ENCODE results near the gene SLF2. TPM values are rescaled to one million over a fixed set of nuclear protein-coding genes. Genes with fewer than 3 reads are reported as not detected.

SLF2 gene
- total RNA-seq, 1 donor from 2014 or later, result 20.3 TPM

- H3K9me3 Mint-ChIP-seq (ENCODE audit: unreplicated experiment), result no peaks in the 10 kb centered on the region
- Histone ChIP-seq H3K36me3 (ENCODE audit: insufficient read depth, low read length) (no peaks in the 10 kb centered on the region), H3K79me2 (ENCODE audit: insufficient read depth, low read length) (no peaks in the 10 kb centered on the region), H4K20me1 (ENCODE audit: insufficient read depth, low read length) (no peaks in the 10 kb centered on the region), H3K4me3 (ENCODE audit: insufficient read depth, low read depth, low read length) (no peak overlapping the region), H3K9ac (ENCODE audit: low read length) (no peak overlapping the region), H3K27me3 (ENCODE audit: insufficient read depth, low read length) (no peaks in the 10 kb centered on the region), H3K4me2 (ENCODE audit: low read length) (no peak overlapping the region), H3K9me3 (ENCODE audit: insufficient read depth, low read depth, low read length) (no peaks in the 10 kb centered on the region), H3K4me1 (ENCODE audit: insufficient read depth, low read length) (peaks cover 40% of the 10 kb centered on the region), H2AFZ (ENCODE audit: low read depth, low read length) (no peak overlapping the region), H3K27ac (ENCODE audit: low read depth, low read length) (no peak overlapping the region)
- no peak for DNase-seq (ENCODE audit: low read depth)
- H3K4me1 Mint-ChIP-seq (ENCODE audit: low read depth, unreplicated experiment), result peaks cover 18% of the 10 kb centered on the region
- no peak for TF ChIP-seq CTCF (IDR thresholded peaks at IDR 0.05; ENCODE audit: insufficient read depth, low read depth, low read length)
- H3K27me3 Mint-ChIP-seq (ENCODE audit: low read depth, unreplicated experiment), result peaks cover 52% of the 10 kb centered on the region
- H3K36me3 Mint-ChIP-seq (ENCODE audit: low read depth, unreplicated experiment), result no peaks in the 10 kb centered on the region
- H3K27ac Mint-ChIP-seq (ENCODE audit: unreplicated experiment), result no peak overlapping the region
- no peak for FAIRE-seq
- no peak overlapping the region for H3K4me3 Mint-ChIP-seq (ENCODE audit: unreplicated experiment)
Measured at GRCh38 chr10:100886521-100886920, 26.2 kb upstream of the SLF2 start.

DNA sequence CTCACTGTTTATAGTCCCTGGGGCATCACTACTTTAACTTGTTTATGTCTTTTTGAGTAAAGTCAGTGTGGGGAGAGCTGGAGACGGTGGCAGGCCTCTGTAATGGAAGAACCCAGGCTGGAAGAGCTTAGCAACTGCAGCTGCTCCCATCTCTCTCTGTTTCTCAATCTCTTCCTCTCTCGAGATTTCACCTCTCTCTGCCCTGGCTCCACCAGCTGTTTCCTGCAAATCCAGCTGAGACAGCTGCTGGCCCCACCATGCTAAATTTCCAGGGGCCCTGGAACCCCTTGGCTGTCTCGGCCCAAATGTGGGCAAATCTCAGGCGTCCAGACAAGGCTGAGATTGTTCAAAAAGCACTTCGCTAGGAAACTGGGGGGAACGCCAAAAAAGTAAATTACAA lies 25.8 kb upstream of the SLF2 start:
- Histone ChIP-seq H3K9me3 (ENCODE audit: insufficient read depth, low read depth, low read length) (no peaks in the 10 kb centered on the region), H3K27ac (ENCODE audit: low read depth, low read length) (no peak overlapping the region), H3K4me3 (ENCODE audit: insufficient read depth, low read depth, low read length) (no peak overlapping the region), H3K9ac (ENCODE audit: low read length) (no peak overlapping the region), H4K20me1 (ENCODE audit: insufficient read depth, low read length) (no peaks in the 10 kb centered on the region), H3K4me1 (ENCODE audit: insufficient read depth, low read length) (peaks cover 36% of the 10 kb centered on the region), H3K4me2 (ENCODE audit: low read length) (no peak overlapping the region), H3K27me3 (ENCODE audit: insufficient read depth, low read length) (no peaks in the 10 kb centered on the region), H3K79me2 (ENCODE audit: insufficient read depth, low read length) (no peaks in the 10 kb centered on the region), H2AFZ (ENCODE audit: low read depth, low read length) (no peak overlapping the region), H3K36me3 (ENCODE audit: insufficient read depth, low read length) (no peaks in the 10 kb centered on the region)
- H3K9me3 Mint-ChIP-seq (ENCODE audit: unreplicated experiment), result no peaks in the 10 kb centered on the region
- no peak overlapping the region for H3K4me3 Mint-ChIP-seq (ENCODE audit: unreplicated experiment)
- FAIRE-seq, result no peak
- no peak for DNase-seq (ENCODE audit: low read depth)
- H3K4me1 Mint-ChIP-seq (ENCODE audit: low read depth, unreplicated experiment), result peaks cover 18% of the 10 kb centered on the region
- TF ChIP-seq EZH2 (IDR thresholded peaks at IDR 0.05; ENCODE audit: insufficient read depth, low read length) (no peak), CTCF (IDR thresholded peaks at IDR 0.05; ENCODE audit: insufficient read depth, low read depth, low read length) (no peak)
- peaks cover 49% of the 10 kb centered on the region for H3K27me3 Mint-ChIP-seq (ENCODE audit: low read depth, unreplicated experiment)
- H3K27ac Mint-ChIP-seq (ENCODE audit: unreplicated experiment), result no peak overlapping the region
- H3K36me3 Mint-ChIP-seq (ENCODE audit: low read depth, unreplicated experiment), result no peaks in the 10 kb centered on the region

- no peaks in the 10 kb centered on the region for H3K9me3 ChIP-seq (ENCODE audit: insufficient read depth, low read depth, low read length)
- Mint-ChIP-seq H3K27me3 (ENCODE audit: low read depth, unreplicated experiment) (peaks cover 40% of the 10 kb centered on the region), H3K4me1 (ENCODE audit: low read depth, unreplicated experiment) (peaks cover 18% of the 10 kb centered on the region), H3K27ac (ENCODE audit: unreplicated experiment) (no peak overlapping the region), H3K9me3 (ENCODE audit: unreplicated experiment) (no peaks in the 10 kb centered on the region), H3K4me3 (ENCODE audit: unreplicated experiment) (no peak overlapping the region), H3K36me3 (ENCODE audit: low read depth, unreplicated experiment) (no peaks in the 10 kb centered on the region)
- H3K4me2 ChIP-seq (ENCODE audit: low read length), result no peak overlapping the region
- TF ChIP-seq CTCF (IDR thresholded peaks at IDR 0.05; ENCODE audit: insufficient read depth, low read depth, low read length), result no peak
- no peak for TF ChIP-seq EZH2 (IDR thresholded peaks at IDR 0.05; ENCODE audit: insufficient read depth, low read length)
- H3K27me3 ChIP-seq (ENCODE audit: insufficient read depth, low read length), result no peaks in the 10 kb centered on the region
- H3K9ac ChIP-seq (ENCODE audit: low read length), result no peak overlapping the region
- H3K4me3 ChIP-seq (ENCODE audit: insufficient read depth, low read depth, low read length), result no peak overlapping the region
- DNase-seq (ENCODE audit: low read depth) (no peak), FAIRE-seq (no peak)
- H3K79me2 ChIP-seq (ENCODE audit: insufficient read depth, low read length), result no peaks in the 10 kb centered on the region
- no peaks in the 10 kb centered on the region for H4K20me1 ChIP-seq (ENCODE audit: insufficient read depth, low read length)
- peaks cover 28% of the 10 kb centered on the region for H3K4me1 ChIP-seq (ENCODE audit: insufficient read depth, low read length)
- no peak overlapping the region for H2AFZ ChIP-seq (ENCODE audit: low read depth, low read length)
- no peaks in the 10 kb centered on the region for H3K36me3 ChIP-seq (ENCODE audit: insufficient read depth, low read length)
- H3K27ac ChIP-seq (ENCODE audit: low read depth, low read length), result no peak overlapping the region
Measured at GRCh38 chr10:100887761-100888296, 24.9 kb upstream of the SLF2 start.
